Psoas muscle (tissue), 8 donors: ENCODE measurements around the gene SOCS7. TPM values are rescaled to one million over a fixed set of nuclear protein-coding genes. Genes with fewer than 3 reads are reported as not detected.

ENCODE experiments used
- ATAC-seq, 4 donors: fragments of 200-7000 bp; cut with Tn5 transposase; one replicate each; pipeline ENCODE4 v1.9.1; 2020; ENCODE audit warnings: moderate library complexity in 3 of 4, mild to moderate bottlenecking in 2 of 4
- DNase-seq, 2 donors: peaks; one replicate each; pipeline ENCODE4 v3.0.0-alpha.2; 2020
- H3K27ac ChIP-seq: fragments of 200-600 bp; one replicate; pipeline ENCODE4 v1.8.0; 2022
- H3K27me3 ChIP-seq, 3 donors: fragments of 200-600 bp in 1 of 3; one replicate each; pipeline versions ENCODE4 v1.6.1 to v1.8.0; 2013 to 2022; ENCODE audit warnings: low read length in 2 of 3, mild to moderate bottlenecking in 2 of 3, moderate library complexity in 1 of 3; ENCODE audit not compliant: insufficient read depth in 3 of 3
- H3K36me3 ChIP-seq, 2 donors: fragments of 200-600 bp in 1 of 2; one replicate each; pipeline versions ENCODE4 v1.6.1 to v1.8.0; 2013 to 2022; ENCODE audit warnings: low read depth in 1 of 2, mild to moderate bottlenecking in 1 of 2, moderate library complexity in 1 of 2; ENCODE audit not compliant: insufficient read depth in 1 of 2
- H3K4me1 ChIP-seq: fragments of 200-600 bp; one replicate; pipeline ENCODE4 v1.8.0; 2022
- H3K4me3 ChIP-seq: fragments of 200-600 bp; one replicate; pipeline ENCODE4 v1.8.0; 2022; ENCODE audit warnings: mild to moderate bottlenecking
- H3K9me3 ChIP-seq: fragments of 200-600 bp; one replicate; pipeline ENCODE4 v1.8.0; 2022
- WGBS, 3 donors: extraction: QIAGEN DNeasy Blood & Tissue Kit; methylation state at CpG; one replicate each; pipeline versions ENCODE4 v1.1.6 to v1.1.7; 2013; 5-methylcytosine and 5-hydroxymethylcytosine counted together
- intact Hi-C, 2 donors: fragments of 100-400 bp; cut with DNase I; formaldehyde crosslinking; loops; one replicate each; pipeline versions ENCODE4 v1.11.0 to v1.14.2; 2022
- polyA plus RNA-seq, 3 donors: library from polyadenylated mRNA; stranded (reverse); fragments of 200-250 nt; gene quantifications; one replicate each; pipeline ENCODE4 v1.2.3, GENCODE V29; 2013
- total RNA-seq, 4 donors: library from RNA; stranded (reverse); fragmentation: NEBNext Ultra II Directional in 2 of 4; extraction: Animal tissue kit (Norgen Biotek cat#: 25700) in 2 of 4; gene quantifications; one replicate each; pipeline versions ENCODE4 v1.2.1 to v1.2.4, GENCODE V29; 2021 to 2023
- TF ChIP-seq, protein P1 (sequence below): fragments of 200-600 bp; IDR thresholded peaks from one replicate; pipeline ENCODE4 v1.8.0; 2022; ENCODE audit warnings: antibody characterized with exemption
- donor health status: healthy with polysubstance abuse.
- donor health status: DM: no; HTN: no; CAD: no; lungs with moderate emphysema.
- donor health status: Bipolar disorder and iron deficiency.
- donor health status: healthy.
- donor health status: DM: yes; HTN: yes; CAD: no.
- donor health status: DM: no; HTN: no; CAD: no.
- donor health status: DM: no; HTN: no; CAD: no.
- donor health status: DM: yes; HTN: yes; CAD: no.

The SOCS7 gene
- total and polyA plus RNA-seq, 7 donors = 6.6 to 28.9 (median 23.9) TPM

DNA sequence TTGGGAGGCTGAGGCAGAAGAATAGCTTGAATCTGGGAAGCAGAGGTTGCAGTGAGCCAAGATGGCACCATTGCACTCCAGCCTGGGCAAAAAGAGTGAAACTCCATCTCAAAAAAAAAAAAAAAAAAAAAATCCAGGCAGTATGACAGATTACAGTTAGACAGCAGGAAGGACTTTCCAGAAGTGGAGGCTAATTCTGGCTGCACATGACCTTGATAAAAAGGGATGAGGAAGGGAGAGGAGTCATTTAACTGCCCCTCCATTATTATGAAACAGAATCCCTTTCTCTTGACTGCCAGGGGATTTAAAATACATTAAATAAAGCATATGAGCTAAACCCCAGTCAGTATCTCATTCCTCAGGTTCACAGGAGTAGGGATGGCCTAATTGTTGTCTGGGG is 74.8 kb downstream of the SOCS7 start:
- TF ChIP-seq, protein P1, sequence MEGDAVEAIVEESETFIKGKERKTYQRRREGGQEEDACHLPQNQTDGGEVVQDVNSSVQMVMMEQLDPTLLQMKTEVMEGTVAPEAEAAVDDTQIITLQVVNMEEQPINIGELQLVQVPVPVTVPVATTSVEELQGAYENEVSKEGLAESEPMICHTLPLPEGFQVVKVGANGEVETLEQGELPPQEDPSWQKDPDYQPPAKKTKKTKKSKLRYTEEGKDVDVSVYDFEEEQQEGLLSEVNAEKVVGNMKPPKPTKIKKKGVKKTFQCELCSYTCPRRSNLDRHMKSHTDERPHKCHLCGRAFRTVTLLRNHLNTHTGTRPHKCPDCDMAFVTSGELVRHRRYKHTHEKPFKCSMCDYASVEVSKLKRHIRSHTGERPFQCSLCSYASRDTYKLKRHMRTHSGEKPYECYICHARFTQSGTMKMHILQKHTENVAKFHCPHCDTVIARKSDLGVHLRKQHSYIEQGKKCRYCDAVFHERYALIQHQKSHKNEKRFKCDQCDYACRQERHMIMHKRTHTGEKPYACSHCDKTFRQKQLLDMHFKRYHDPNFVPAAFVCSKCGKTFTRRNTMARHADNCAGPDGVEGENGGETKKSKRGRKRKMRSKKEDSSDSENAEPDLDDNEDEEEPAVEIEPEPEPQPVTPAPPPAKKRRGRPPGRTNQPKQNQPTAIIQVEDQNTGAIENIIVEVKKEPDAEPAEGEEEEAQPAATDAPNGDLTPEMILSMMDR = no peak
- intact Hi-C loops = loop anchor here (5.0 to 10.0 kb wide), 2 partner anchors 41 to 58 kb away; no protein-coding TSS in a partner anchor
- ATAC-seq (peak in 1 of 4 donors; percentile 4), DNase-seq (no peak)
- peaks cover 40% of the 10 kb centered on the region for H3K4me1 ChIP-seq
- peak overlapping the region; percentile 91 for H3K27ac ChIP-seq
- H3K4me3 ChIP-seq = no peak overlapping the region
- no peaks in the 10 kb centered on the region for H3K27me3 ChIP-seq
- H3K36me3 ChIP-seq = no peaks in the 10 kb centered on the region
- H3K9me3 ChIP-seq = no peaks in the 10 kb centered on the region

DNA sequence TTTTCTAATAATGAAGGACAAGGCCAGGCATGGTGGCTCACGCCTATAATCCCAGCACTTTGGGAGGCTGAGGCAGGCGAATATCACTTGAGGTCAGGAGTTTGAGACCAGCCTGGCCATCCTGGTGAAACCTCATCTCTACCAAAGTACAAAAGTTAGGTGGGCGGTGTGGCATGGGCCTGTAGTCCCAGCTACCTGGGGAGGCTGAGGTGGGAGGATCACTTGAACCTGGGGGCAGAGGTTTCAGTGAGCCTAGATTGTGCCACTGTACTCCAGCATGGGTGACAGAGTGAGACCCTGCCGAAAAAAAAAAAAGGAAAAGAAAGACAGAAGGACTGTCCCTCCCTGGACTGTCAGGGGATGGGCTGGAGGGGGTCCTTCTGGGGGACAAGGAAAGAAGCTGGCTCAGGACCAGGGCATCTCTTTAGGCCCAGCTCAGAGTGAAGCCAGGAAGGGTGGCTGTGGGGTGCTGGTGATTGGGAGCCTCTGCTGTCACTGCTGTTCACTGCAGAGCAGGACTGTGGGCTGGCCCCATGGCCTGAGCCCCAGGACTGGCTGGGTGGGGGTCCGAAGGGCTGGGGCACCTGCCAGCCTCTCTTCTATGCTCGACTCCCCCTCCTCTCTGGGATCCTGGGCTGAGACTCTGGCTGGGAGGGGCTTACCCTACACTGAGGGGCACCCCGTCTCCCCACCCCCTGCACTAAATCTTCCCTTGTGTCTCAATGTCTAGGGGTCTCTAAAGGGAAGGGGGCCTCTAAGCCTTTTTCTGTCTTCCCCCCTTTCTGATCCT is 75.7 kb downstream of the SOCS7 start:
- Histone ChIP-seq H3K4me1 (peaks cover 37% of the 10 kb centered on the region), H3K9me3 (no peaks in the 10 kb centered on the region), H3K27me3 (no peaks in the 10 kb centered on the region), H3K36me3 (peaks cover 0 to 3% of the 10 kb centered on the region in 2 donors), H3K27ac (peak overlapping the region; percentile 91), H3K4me3 (peak overlapping the region; percentile 95)
- ATAC-seq = no peak
- WGBS, 3 donors = 52 to 64% (median 59%) methylated on average over 7 of the region's 7 CpGs
- intact Hi-C loops = loop anchor here (5.0 to 10.0 kb wide), 2 partner anchors 40 to 57 kb away; no protein-coding TSS in a partner anchor
- TF ChIP-seq, protein P1 = no peak
- DNase-seq = no peak

DNA sequence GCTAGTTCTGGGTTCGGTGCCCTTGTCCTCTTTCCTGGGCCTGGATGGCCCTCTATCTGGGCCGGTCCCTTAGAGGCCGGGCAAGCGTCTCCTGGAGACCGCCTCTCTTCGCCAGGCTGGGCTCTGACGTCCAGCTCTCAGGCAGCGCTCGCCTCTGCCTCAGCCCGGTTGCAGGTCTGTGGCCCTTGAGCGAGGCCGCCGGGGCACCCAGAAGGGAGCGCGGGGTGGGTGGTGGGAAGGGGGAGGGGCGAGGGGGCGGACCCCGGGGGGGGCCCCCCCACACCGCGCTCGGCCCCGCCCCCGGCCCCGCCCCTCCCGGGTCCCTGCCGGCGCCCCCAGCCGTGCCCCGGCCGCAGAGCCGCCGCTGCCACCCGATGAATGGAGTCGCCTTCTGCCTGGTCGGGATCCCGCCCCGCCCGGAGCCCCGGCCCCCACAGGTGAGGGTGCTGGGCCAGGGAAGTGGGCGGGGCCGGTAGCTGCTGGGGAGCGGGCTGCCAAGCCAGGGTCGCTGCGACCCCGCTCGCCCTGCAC is 76.5 kb downstream of the SOCS7 start, which contains the start of gene ARHGAP23:
Gene ARHGAP23 (plus strand): TSS at position 353 of the 531 bp plus-strand sequence. CDS start 22 bp downstream, at position 375.
- Histone ChIP-seq H3K4me3 (peak within 1 kb of the TSS; percentile 95), H3K36me3 (peaks cover 0 to 3% of the 10 kb centered on the region in 2 donors), H3K27me3 (no peaks in the 10 kb centered on the region), H3K4me1 (peaks cover 37% of the 10 kb centered on the region), H3K27ac (peak within 1 kb of the TSS; percentile 91), H3K9me3 (no peaks in the 10 kb centered on the region)
- whole genome bisulfite sequencing, 3 donors = 0 to 1% (median 0%) methylated on average over 17 to 46 of the region's 46 CpGs
- DNase-seq (peak; percentile 71 to 86), ATAC-seq (peak; percentile 65 to 69 (median 69))
- intact Hi-C loops = loop anchor here (5.0 to 10.0 kb wide), 2 partner anchors 39 to 57 kb away; no protein-coding TSS in a partner anchor
- TF ChIP-seq, protein P1 = no peak

DNA sequence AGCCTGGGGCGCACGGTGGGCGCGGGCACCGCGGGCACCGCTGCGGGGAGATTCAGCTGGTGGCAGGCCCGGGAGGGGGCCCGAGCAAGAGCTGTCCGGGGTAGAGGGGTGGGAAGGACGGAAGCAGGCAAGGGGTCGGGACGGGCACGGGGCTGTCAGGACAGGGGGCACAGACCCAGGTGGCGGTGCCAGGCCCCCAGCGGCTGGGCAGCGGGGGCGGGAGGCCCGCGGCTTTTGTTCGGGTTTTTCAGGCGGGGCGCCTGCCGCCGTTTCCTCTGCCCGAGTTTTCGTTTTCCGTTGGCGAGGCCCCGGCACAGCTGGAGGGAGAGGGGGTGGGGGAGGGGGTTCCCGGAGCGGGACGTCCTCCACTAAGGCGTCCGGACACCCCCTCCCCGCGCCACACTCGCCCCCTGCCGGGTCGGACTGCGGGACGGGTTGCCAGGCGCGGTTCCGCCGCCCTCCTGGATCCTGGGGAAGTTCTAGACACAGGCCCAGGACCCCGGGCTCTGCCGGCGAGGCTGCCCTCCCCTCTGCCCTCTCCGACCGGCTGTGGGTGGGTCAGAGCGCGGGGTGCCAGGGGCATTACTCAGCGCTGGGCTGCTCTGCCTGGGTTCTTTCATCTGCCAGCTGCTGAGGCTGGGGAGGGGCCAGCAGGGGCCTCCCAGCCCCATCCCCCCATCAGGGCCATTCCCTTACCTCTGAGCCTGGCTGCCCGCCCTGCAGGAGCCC is 77.2 kb downstream of the SOCS7 start:
- TF ChIP-seq, protein P1 = no peak
- intact Hi-C loops = loop anchor here (5.0 to 10.0 kb wide), 2 partner anchors 38 to 56 kb away; no protein-coding TSS in a partner anchor
- WGBS, 3 donors = 1 to 3% (median 2%) methylated on average over 30 to 56 of the region's 56 CpGs

More for the DNA sequence above, 77.2 kb downstream of the SOCS7 start:
- Histone ChIP-seq H3K9me3 (no peaks in the 10 kb centered on the region), H3K4me3 (peak overlapping the region; percentile 95), H3K36me3 (peaks cover 0 to 3% of the 10 kb centered on the region in 2 donors), H3K27ac (peak overlapping the region; percentile 91), H3K27me3 (no peaks in the 10 kb centered on the region), H3K4me1 (peaks cover 37% of the 10 kb centered on the region)
- peak; percentile 78 to 86 (median 83) for ATAC-seq
- peak; percentile 73 to 86 for DNase-seq
